OCI-LY1 (cell line): ENCODE measurements around the gene CRYBB2.
"Not testable (repeated sequence)": the region's sequence is repeated elsewhere in the genome, so short reads cannot be mapped to it uniquely, and the experiment has no call there.

Source experiments
- EZH2 ChIP-seq: fragments of 200-600 bp; sonication (generic), shearing (Covaris generic); IDR thresholded peaks from 2 replicates; pipeline ENCODE4 v1.8.0; 2017; ENCODE audit warnings: borderline replicate concordance, mixed run types, mild to moderate bottlenecking, antibody characterized with exemption, low read length, moderate library complexity, mixed read lengths
- TF ChIP-seq, protein P1 (sequence below): fragments of 200-600 bp; sonication (generic), shearing (Covaris generic); IDR thresholded peaks from 2 replicates; pipeline ENCODE4 v1.5.1; 2017; ENCODE audit warnings: mild to moderate bottlenecking, antibody characterized with exemption, low read length, moderate library complexity, mixed read lengths

DNA sequence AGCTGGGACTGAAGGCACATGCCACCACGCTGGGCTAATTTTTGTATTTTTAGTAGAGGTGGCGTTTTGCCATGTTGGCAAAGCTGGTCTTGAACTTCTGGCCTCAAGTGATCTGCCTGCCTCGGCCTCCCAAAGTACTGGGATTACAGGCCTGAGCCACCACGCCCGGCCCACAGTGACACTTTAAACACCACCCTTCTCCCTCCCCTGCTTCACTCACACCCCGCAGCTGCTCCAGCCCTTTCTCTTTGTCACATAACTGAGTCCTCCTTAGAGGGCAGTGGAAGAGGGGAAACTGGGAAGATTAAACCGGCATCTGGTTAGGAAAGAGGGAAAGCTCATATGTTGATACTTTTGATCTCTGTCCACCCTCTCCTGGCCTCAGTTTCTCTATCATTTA lies 14.9 kb upstream of the CRYBB2 start:
- TF ChIP-seq, protein P1, sequence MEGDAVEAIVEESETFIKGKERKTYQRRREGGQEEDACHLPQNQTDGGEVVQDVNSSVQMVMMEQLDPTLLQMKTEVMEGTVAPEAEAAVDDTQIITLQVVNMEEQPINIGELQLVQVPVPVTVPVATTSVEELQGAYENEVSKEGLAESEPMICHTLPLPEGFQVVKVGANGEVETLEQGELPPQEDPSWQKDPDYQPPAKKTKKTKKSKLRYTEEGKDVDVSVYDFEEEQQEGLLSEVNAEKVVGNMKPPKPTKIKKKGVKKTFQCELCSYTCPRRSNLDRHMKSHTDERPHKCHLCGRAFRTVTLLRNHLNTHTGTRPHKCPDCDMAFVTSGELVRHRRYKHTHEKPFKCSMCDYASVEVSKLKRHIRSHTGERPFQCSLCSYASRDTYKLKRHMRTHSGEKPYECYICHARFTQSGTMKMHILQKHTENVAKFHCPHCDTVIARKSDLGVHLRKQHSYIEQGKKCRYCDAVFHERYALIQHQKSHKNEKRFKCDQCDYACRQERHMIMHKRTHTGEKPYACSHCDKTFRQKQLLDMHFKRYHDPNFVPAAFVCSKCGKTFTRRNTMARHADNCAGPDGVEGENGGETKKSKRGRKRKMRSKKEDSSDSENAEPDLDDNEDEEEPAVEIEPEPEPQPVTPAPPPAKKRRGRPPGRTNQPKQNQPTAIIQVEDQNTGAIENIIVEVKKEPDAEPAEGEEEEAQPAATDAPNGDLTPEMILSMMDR: not testable (repeated sequence)
- TF ChIP-seq EZH2: not testable (repeated sequence)
